ENCODE results near the gene PRDM16. TPM values are rescaled to one million over a fixed set of nuclear protein-coding genes. Genes with fewer than 3 reads are reported as not detected.

Gene PRDM16
- polyA plus RNA-seq, 1 of the 3 experiments (the other 2 are of a cell fraction) = not detected

- H3K9me3 ChIP-seq = no peaks in the 10 kb centered on the region
- no peaks in the 10 kb centered on the region for H3K4me1 ChIP-seq (ENCODE audit: control insufficient read depth in 1 of 2, insufficient read depth in 2 of 2, low read depth in 1 of 2, low read length in 1 of 2)
- H3K79me2 ChIP-seq (ENCODE audit: insufficient read depth) = no peaks in the 10 kb centered on the region
- no peak overlapping the region for H3K9ac ChIP-seq
- H4K20me1 ChIP-seq (ENCODE audit: insufficient read depth) = no peaks in the 10 kb centered on the region
- no peak overlapping the region for H3K4me3 ChIP-seq (ENCODE audit: low read depth in 2 of 2, low read length in 1 of 2)
- ChIA-PET CTCF (no interaction called here), POLR2A (no interaction called here)
- H3K4me2 ChIP-seq = no peak overlapping the region
- WGBS (ENCODE audit: low lambda C conversion rate) = 59% methylated on average over 22 of the region's 23 CpGs
- H3K9me2 ChIP-seq = no peaks in the 10 kb centered on the region
- no peaks in the 10 kb centered on the region for H3K36me3 ChIP-seq (replicated peaks in 1 of 2; ENCODE audit: control insufficient read depth in 1 of 2, insufficient read depth in 2 of 2, low read length in 1 of 2)
- H2AFZ ChIP-seq (ENCODE audit: low read depth) = no peak overlapping the region
- no peaks in the 10 kb centered on the region for H3F3A ChIP-seq (replicated peaks; ENCODE audit: insufficient read depth)
- no peak overlapping the region for H3K27ac ChIP-seq (ENCODE audit: low read depth in 2 of 2, low read length in 1 of 2)
- no peak for DNase-seq
- TF ChIP-seq IRF3 (IDR thresholded peaks at IDR 0.05; ENCODE audit: low read depth, low read length) (no peak), POLR2AphosphoS5 (IDR thresholded peaks at IDR 0.05; ENCODE audit: low read depth, low read length) (no peak), TEAD4 (IDR thresholded peaks at IDR 0.05; ENCODE audit: borderline replicate concordance, insufficient read depth) (no peak), MAX (IDR thresholded peaks at IDR 0.05; ENCODE audit: low read depth) (no peak), EP300 (IDR thresholded peaks at IDR 0.05; ENCODE audit: borderline replicate concordance in 1 of 2, low read depth in 1 of 2, low read length in 1 of 2) (no peak), RAD21 (IDR thresholded peaks at IDR 0.05; ENCODE audit: low read length) (no peak), SMC3 (IDR thresholded peaks at IDR 0.05; ENCODE audit: low read depth, low read length) (no peak), FOXJ3 (CRISPR knock-in tag; IDR thresholded peaks at IDR 0.05) (no peak), PBX3 (IDR thresholded peaks at IDR 0.05) (no peak), RXRA (IDR thresholded peaks at IDR 0.05; ENCODE audit: borderline replicate concordance, low read depth) (no peak), RFX5 (IDR thresholded peaks at IDR 0.05; ENCODE audit: low read length) (no peak), USF2 (IDR thresholded peaks at IDR 0.05; ENCODE audit: borderline replicate concordance, low read depth, low read length) (no peak), TAF1 (IDR thresholded peaks at IDR 0.05; ENCODE audit: borderline replicate concordance, low read depth, low read length) (no peak), GABPA (IDR thresholded peaks at IDR 0.05; ENCODE audit: low read depth) (no peak), NRF1 (IDR thresholded peaks at IDR 0.05; ENCODE audit: low read depth, low read length) (no peak), REST (IDR thresholded peaks at IDR 0.05; ENCODE audit: low read depth, low read length) (no peak), MEF2A (IDR thresholded peaks at IDR 0.05; ENCODE audit: borderline replicate concordance, low read depth) (no peak), ZBTB33 (IDR thresholded peaks at IDR 0.05; ENCODE audit: borderline replicate concordance, low read depth) (no peak), NFIC (IDR thresholded peaks at IDR 0.05; ENCODE audit: borderline replicate concordance) (no peak)
- H3K27me3 ChIP-seq (ENCODE audit: insufficient read depth) = peaks cover 39% of the 10 kb centered on the region
These were observed 317.4 kb downstream of the PRDM16 start for GRCh38 chr1:3386205-3387002.

Measured in SK-N-SH (cell line).